ENCODE data around the gene THY1.
"Not testable (repeated sequence)": the region's sequence is repeated elsewhere in the genome, so short reads cannot be mapped to it uniquely, and the experiment has no call there.

THY1 gene

DNA sequence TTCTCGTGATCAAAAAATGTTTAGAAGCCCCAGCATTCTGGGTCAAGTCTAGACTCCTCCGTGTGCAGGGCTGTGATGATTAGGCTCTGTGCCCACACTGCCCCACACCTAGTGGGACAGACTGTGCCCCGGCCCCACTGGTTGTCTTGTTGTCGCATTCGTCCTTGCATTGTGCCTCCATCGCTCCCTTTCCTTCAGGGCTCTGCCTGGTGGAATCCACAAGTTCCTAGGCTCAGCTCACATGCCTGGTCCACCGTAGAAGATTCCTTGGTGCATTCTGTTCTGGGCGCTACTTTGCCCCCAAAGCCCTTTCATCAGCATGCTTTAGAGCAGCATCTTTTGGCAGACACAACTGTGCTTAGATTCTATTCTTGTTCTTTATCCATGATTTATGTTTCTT lies 23.5 kb upstream of the THY1 start:
- no peak for FAIRE-seq
- no peak for DNase-seq (ENCODE audit: insufficient read length, low spot score)
- no peak for TF ChIP-seq POLR2AphosphoS5 (IDR thresholded peaks at IDR 0.05; ENCODE audit: low read depth, low read length)
- no peak for TF ChIP-seq SPI1 (IDR thresholded peaks at IDR 0.05; ENCODE audit: low read depth, low read length)
- no peak for TF ChIP-seq POU2F2 (IDR thresholded peaks at IDR 0.05; ENCODE audit: low read depth, low read length)
- no peak for TF ChIP-seq PAX5 (IDR thresholded peaks at IDR 0.05; ENCODE audit: insufficient read depth, low read length, severe bottlenecking)
- TF ChIP-seq TAF1 (IDR thresholded peaks at IDR 0.05; ENCODE audit: low read depth, low read length), result no peak
- TF ChIP-seq POLR2A (IDR thresholded peaks at IDR 0.05; ENCODE audit: low read depth, low read length), result no peak

DNA sequence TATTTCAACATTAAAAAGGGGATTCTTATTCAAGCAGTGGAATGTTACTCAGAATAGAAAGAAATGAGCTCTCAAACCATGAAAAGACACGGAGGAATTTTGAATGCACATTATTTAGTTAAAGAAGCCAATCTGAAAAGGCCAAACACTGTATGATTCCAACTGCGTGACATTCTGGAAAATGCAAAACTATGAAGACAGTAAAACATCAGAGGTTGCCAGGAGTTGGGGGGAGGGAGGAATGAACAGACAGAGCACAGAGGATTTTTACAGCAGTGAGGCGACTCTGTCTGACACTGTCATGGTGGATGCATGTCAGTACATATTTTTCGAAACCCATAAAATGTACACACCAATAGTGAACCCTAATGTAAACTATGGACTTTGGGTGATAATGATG lies 22.9 kb upstream of the THY1 start:
- DNase-seq (ENCODE audit: insufficient read length, low spot score), result no peak
- TF ChIP-seq POLR2AphosphoS5 (IDR thresholded peaks at IDR 0.05; ENCODE audit: low read depth, low read length), result no peak
- TF ChIP-seq POU2F2 (IDR thresholded peaks at IDR 0.05; ENCODE audit: low read depth, low read length), result no peak
- TF ChIP-seq TAF1 (IDR thresholded peaks at IDR 0.05; ENCODE audit: low read depth, low read length), result no peak
- no peak for TF ChIP-seq PAX5 (IDR thresholded peaks at IDR 0.05; ENCODE audit: insufficient read depth, low read length, severe bottlenecking)
- TF ChIP-seq POLR2A (IDR thresholded peaks at IDR 0.05; ENCODE audit: low read depth, low read length), result no peak
- TF ChIP-seq SPI1 (IDR thresholded peaks at IDR 0.05; ENCODE audit: low read depth, low read length), result no peak
- no peak for FAIRE-seq

DNA sequence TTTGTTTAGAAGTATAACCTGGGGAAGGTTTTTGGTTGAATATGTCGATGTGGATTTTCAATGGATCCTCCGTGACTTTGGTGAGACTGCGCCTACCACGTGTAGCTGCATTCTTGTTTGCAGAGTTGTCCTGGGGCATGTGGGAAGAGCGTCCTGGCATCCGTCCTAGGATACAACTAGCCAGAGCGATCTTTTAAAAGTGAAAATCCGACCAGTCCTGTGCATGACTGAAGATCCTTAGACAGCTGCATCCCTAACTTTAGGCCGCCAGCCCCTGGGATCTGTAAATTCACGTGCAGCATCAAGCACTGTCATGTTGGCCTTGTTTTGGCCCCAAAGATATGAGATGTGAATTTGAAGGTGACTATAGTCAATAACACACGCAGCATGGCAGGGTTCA lies 22.4 kb upstream of the THY1 start:
- TF ChIP-seq PAX5 (IDR thresholded peaks at IDR 0.05; ENCODE audit: insufficient read depth, low read length, severe bottlenecking), result no peak
- TF ChIP-seq POLR2A (IDR thresholded peaks at IDR 0.05; ENCODE audit: low read depth, low read length), result no peak
- no peak for FAIRE-seq
- no peak for DNase-seq (ENCODE audit: insufficient read length, low spot score)

DNA sequence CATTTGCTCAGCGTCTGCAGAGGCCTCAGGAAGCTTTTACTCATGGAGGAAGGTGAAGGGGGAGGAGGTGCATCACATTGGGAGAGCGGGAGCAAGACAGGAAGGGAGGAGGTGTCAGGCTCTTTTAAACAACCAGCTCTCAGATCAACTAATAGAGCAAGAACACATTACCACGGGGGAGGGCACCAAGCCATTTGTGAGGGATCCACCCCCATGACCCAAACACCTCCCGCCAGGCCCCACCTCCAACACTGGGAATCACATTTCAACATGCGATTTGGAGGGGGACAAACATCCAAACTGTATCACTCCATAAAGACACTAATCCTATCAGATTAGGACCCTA lies 18.9 kb upstream of the THY1 start:
- no peak for FAIRE-seq
- TF ChIP-seq POLR2A (IDR thresholded peaks at IDR 0.05; ENCODE audit: low read depth, low read length), result no peak
- TF ChIP-seq TAF1 (IDR thresholded peaks at IDR 0.05; ENCODE audit: low read depth, low read length), result no peak
- no peak for TF ChIP-seq POLR2AphosphoS5 (IDR thresholded peaks at IDR 0.05; ENCODE audit: low read depth, low read length)
- TF ChIP-seq PAX5 (IDR thresholded peaks at IDR 0.05; ENCODE audit: insufficient read depth, low read length, severe bottlenecking), result no peak
- TF ChIP-seq SPI1 (IDR thresholded peaks at IDR 0.05; ENCODE audit: low read depth, low read length), result no peak
- TF ChIP-seq POU2F2 (IDR thresholded peaks at IDR 0.05; ENCODE audit: low read depth, low read length), result no peak
- no peak for DNase-seq (ENCODE audit: insufficient read length, low spot score)

DNA sequence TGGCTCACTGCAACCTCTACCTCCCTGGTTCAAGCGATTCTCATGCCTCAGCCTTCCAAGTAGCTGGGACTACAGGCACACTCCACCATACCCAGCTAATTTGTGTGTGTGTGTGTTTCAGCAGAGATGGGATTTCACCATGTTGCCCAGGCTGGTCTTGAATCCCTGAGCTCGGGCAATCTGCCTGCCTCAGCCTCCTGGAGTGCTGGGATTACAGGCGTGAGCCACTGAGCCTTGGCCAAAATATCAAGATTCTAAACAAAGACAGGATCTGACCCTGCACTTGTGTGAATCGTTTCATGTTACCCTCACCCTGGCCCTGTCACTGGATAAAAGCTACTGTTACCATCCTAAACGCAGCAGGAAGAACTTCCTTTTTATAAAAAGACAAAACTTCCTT lies 15.6 kb upstream of the THY1 start:
- no peak for TF ChIP-seq SPI1 (IDR thresholded peaks at IDR 0.05; ENCODE audit: low read depth, low read length)
- TF ChIP-seq PAX5 (IDR thresholded peaks at IDR 0.05; ENCODE audit: insufficient read depth, low read length, severe bottlenecking), result no peak
- no peak for TF ChIP-seq POLR2A (IDR thresholded peaks at IDR 0.05; ENCODE audit: low read depth, low read length)
- no peak for TF ChIP-seq POU2F2 (IDR thresholded peaks at IDR 0.05; ENCODE audit: low read depth, low read length)
- TF ChIP-seq TAF1 (IDR thresholded peaks at IDR 0.05; ENCODE audit: low read depth, low read length), result no peak
- TF ChIP-seq POLR2AphosphoS5 (IDR thresholded peaks at IDR 0.05; ENCODE audit: low read depth, low read length), result no peak
- DNase-seq (ENCODE audit: insufficient read length, low spot score) (no peak), FAIRE-seq (no peak)

DNA sequence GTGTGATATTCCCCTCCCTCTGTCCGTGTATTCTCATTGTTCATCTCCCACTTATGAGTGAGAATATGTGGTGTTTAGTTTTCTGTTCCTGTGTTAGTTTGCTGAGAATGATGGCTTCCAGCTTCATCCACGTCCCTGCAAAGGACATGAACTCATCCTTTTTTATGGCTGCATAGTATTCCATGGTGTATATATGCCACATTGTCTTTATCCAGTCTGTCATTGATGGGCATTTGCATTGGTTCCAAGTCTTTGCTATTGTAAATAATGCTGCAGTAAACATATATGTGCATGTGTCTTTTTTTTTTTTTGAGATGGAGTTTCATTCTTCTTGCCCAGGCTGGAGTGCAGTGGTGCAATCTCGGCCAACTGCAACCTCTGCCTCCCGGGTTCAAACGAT lies 14.5 kb upstream of the THY1 start:
- FAIRE-seq; DNase-seq (ENCODE audit: insufficient read length, low spot score): not testable (repeated sequence)

DNA sequence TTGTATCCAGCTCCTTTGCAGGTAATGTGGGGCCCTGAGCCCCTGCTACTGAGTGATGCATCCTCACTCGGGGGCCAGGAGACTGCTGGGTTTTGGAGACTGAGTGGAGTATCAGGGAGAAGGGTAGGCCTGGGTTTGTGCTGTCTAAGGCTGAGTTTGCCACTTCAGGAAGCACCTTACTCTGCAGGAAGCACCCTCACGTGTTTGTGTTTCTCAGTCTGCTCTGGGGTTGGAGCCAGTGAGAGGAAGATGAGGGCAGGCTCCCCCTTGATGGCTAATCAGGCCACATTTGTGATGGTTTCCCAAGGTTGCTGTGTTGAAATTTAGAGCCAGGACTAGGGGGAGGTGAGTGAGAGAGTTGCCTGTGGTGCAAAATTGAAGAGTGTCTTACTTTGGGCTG lies 13.7 kb upstream of the THY1 start:
- TF ChIP-seq POU2F2 (IDR thresholded peaks at IDR 0.05; ENCODE audit: low read depth, low read length) (no peak), SPI1 (IDR thresholded peaks at IDR 0.05; ENCODE audit: low read depth, low read length) (no peak), TAF1 (IDR thresholded peaks at IDR 0.05; ENCODE audit: low read depth, low read length) (no peak), POLR2A (IDR thresholded peaks at IDR 0.05; ENCODE audit: low read depth, low read length) (no peak), POLR2AphosphoS5 (IDR thresholded peaks at IDR 0.05; ENCODE audit: low read depth, low read length) (no peak), PAX5 (IDR thresholded peaks at IDR 0.05; ENCODE audit: insufficient read depth, low read length, severe bottlenecking) (no peak)
- DNase-seq (ENCODE audit: insufficient read length, low spot score) (no peak), FAIRE-seq (no peak)

DNA sequence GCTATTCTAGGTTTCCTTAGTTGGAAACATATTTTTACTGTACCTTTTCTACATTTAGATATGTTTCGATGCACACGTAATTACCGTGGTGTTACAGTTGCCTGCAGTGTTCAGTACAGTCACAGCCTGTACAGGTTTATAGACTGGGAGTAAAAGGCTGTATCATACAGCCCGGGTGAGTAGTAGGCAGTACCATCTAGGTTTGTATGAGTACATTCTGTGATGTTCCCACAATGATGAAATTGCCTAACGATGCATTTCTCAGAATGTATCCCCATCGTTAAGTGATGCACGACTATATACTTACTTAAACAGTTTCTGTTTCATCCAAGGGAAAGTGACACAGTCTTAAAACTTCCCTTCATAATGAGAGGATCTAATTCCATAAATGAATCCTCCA lies 13.1 kb upstream of the THY1 start:
- FAIRE-seq (no peak), DNase-seq (ENCODE audit: insufficient read length, low spot score) (no peak)
- TF ChIP-seq POLR2A (IDR thresholded peaks at IDR 0.05; ENCODE audit: low read depth, low read length), result no peak
- TF ChIP-seq PAX5 (IDR thresholded peaks at IDR 0.05; ENCODE audit: insufficient read depth, low read length, severe bottlenecking), result no peak
- TF ChIP-seq POLR2AphosphoS5 (IDR thresholded peaks at IDR 0.05; ENCODE audit: low read depth, low read length), result no peak
- no peak for TF ChIP-seq POU2F2 (IDR thresholded peaks at IDR 0.05; ENCODE audit: low read depth, low read length)
- TF ChIP-seq TAF1 (IDR thresholded peaks at IDR 0.05; ENCODE audit: low read depth, low read length), result no peak
- TF ChIP-seq SPI1 (IDR thresholded peaks at IDR 0.05; ENCODE audit: low read depth, low read length), result no peak

DNA sequence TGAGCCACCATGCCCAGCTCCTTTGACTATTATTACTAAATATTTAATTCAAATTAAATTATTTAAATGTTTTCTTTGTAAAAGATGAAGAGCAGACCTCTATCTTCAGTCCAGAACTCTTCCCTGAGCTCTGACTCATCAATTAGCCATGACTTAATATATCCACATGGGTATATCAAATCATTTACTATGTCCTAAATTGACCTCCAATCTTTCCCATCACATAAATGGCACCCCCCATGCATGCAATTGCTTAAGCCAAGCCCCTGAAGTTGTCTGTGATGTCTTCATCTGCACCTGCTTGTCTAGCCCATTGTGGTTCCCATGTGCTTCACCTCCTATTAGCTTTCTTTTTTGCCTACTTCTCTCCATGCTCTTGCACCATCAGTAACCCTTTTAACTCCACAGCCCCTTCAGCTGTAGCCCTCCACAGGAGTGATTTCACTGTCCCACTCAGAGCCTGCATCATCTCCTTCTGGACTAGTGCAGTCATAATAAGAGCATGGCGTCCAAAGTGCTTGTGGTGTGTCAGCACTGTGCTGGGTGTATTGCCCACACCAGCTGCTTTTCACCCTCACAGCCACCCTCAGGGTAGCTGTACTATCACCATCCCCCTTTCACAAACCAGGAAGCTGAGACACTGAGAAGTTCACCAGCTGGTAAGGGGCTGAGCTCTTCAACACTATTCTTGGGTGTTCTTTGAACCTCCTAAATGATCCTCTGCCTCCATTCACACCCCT lies 11.8 kb upstream of the THY1 start:
- no peak for TF ChIP-seq POLR2A (IDR thresholded peaks at IDR 0.05; ENCODE audit: low read depth, low read length)
- no peak for TF ChIP-seq TAF1 (IDR thresholded peaks at IDR 0.05; ENCODE audit: low read depth, low read length)
- no peak for TF ChIP-seq SPI1 (IDR thresholded peaks at IDR 0.05; ENCODE audit: low read depth, low read length)
- no peak for TF ChIP-seq POLR2AphosphoS5 (IDR thresholded peaks at IDR 0.05; ENCODE audit: low read depth, low read length)
- no peak for TF ChIP-seq PAX5 (IDR thresholded peaks at IDR 0.05; ENCODE audit: insufficient read depth, low read length, severe bottlenecking)
- no peak for TF ChIP-seq POU2F2 (IDR thresholded peaks at IDR 0.05; ENCODE audit: low read depth, low read length)
- no peak for FAIRE-seq
- no peak for DNase-seq (ENCODE audit: insufficient read length, low spot score)

DNA sequence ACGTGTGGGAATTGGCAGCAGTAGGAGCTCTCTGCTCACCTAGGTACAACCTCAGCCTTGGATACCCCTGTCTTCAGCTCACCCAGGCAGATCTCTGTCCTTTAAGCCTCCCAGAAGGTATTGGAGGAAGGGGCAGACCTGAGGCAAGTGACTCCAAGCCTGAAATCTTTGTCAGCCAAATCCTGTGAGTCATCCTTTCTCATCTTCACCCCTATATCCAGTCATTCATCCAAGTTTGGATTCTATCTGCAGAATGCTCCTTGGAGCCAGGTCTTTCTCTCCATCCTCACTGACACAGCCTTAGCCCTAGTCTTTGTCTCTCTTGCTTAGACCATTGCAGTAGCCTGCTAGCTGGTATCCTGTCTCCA lies 10.4 kb upstream of the THY1 start:
- FAIRE-seq (no peak), DNase-seq (ENCODE audit: insufficient read length, low spot score) (no peak)
- no peak for TF ChIP-seq PAX5 (IDR thresholded peaks at IDR 0.05; ENCODE audit: insufficient read depth, low read length, severe bottlenecking)
- TF ChIP-seq TAF1 (IDR thresholded peaks at IDR 0.05; ENCODE audit: low read depth, low read length), result no peak
- TF ChIP-seq POLR2AphosphoS5 (IDR thresholded peaks at IDR 0.05; ENCODE audit: low read depth, low read length), result no peak
- TF ChIP-seq POU2F2 (IDR thresholded peaks at IDR 0.05; ENCODE audit: low read depth, low read length), result no peak

Data from GM12891 (cell line).